ENCODE data around the gene SH2B2. TPM values are rescaled to one million over a fixed set of nuclear protein-coding genes. Genes with fewer than 3 reads are reported as not detected.

Gene SH2B2
- total RNA-seq (2021) (14.7 to 16.5 TPM (median 15.9 TPM) in 3 replicates), Bru-seq, nascent RNA (percentile 46 among the genes with signal in this experiment)
- long read RNA-seq, experiment 1, partial matches to known transcripts = 4 of 99 reads
- long read RNA-seq, experiment 1, other reads (novel, unspliced or antisense) = 95 of 99 reads
- long read RNA-seq, experiment 2, partial matches to known transcripts = 6 of 21 reads
- long read RNA-seq, experiment 2, other reads (novel, unspliced or antisense) = 15 of 21 reads
- long read RNA-seq, experiment 3 = 0 reads

GRCh38 chr7:102286237-102287110 is at the start of gene SH2B2:
TSS of gene SH2B2 (plus strand) at chr7:102286868. CDS start at chr7:102300551, 13,683 bp downstream.
- peaks cover 15% of the 10 kb centered on the region for H3K4me1 Mint-ChIP-seq
- H3K27ac Mint-ChIP-seq = no peak within 1 kb of the TSS
- H3K4me3 Mint-ChIP-seq = peak within 1 kb of the TSS; percentile 61
- TF ChIP-seq TP53 (CRISPR knock-in tag; IDR thresholded peaks at IDR 0.05) = 0 out of 2 replicates have a peak, but pooled peaks have one; percentile 17
- no peak for TF ChIP-seq NR3C1 (CRISPR knock-in tag; conservative IDR thresholded peaks at IDR 0.05; ENCODE audit: low read depth)
- no peak for TF ChIP-seq ZSCAN18 (CRISPR knock-in tag; IDR thresholded peaks at IDR 0.05)
- TF ChIP-seq GABPB1 (CRISPR knock-in tag; IDR thresholded peaks at IDR 0.05) = no peak
- no peak for TF ChIP-seq NFATC4 (CRISPR knock-in tag; IDR thresholded peaks at IDR 0.05)
- TF ChIP-seq KAT7 (CRISPR knock-in tag; IDR thresholded peaks at IDR 0.05; ENCODE audit: borderline replicate concordance) = peak; percentile 83; the same call in 1 of the 2 replicates
- TF ChIP-seq MAX (CRISPR knock-in tag; IDR thresholded peaks at IDR 0.05) = peak; percentile 83
- TF ChIP-seq ZBTB21 (CRISPR knock-in tag; IDR thresholded peaks at IDR 0.05; ENCODE audit: borderline replicate concordance) = peak; percentile 48; the same call in 1 of the 2 replicates
- no peak for TF ChIP-seq FOXP4 (CRISPR knock-in tag; IDR thresholded peaks at IDR 0.05)
- TF ChIP-seq ATF3 (CRISPR knock-in tag; conservative IDR thresholded peaks at IDR 0.05) = no peak
- ChIA-PET CTCF (interaction anchor here (0.9 to 2.8 kb wide), 6 partner anchors 9 to 77 kb away, joined by 3 to 13 read pairs (median 7); no protein-coding TSS in a partner anchor), POLR2A (no interaction called here)
- peak; percentile 41 for ATAC-seq
- H3K36me3 Mint-ChIP-seq = no peaks in the 10 kb centered on the region
- peak; percentile 51 for DNase-seq (ENCODE audit: low spot score)
- H3K27me3 Mint-ChIP-seq (ENCODE audit: low read depth) = peaks cover 10% of the 10 kb centered on the region
- H3K9me3 Mint-ChIP-seq = no peaks in the 10 kb centered on the region

- DNase-seq (ENCODE audit: low spot score) (no peak), ATAC-seq (no peak)
- Mint-ChIP-seq H3K4me3 (no peak overlapping the region), H3K27me3 (ENCODE audit: low read depth) (no peaks in the 10 kb centered on the region), H3K4me1 (no peaks in the 10 kb centered on the region), H3K9me3 (no peaks in the 10 kb centered on the region), H3K36me3 (peaks cover 30% of the 10 kb centered on the region), H3K27ac (no peak overlapping the region)
- ChIA-PET CTCF (interaction anchor here (0.6 to 1.2 kb wide), 3 partner anchors 10 to 86 kb away, joined by 3 to 5 read pairs (median 3); no protein-coding TSS in a partner anchor), POLR2A (no interaction called here)
- TF ChIP-seq SP1 (CRISPR knock-in tag; conservative IDR thresholded peaks at IDR 0.05) = no peak
- TF ChIP-seq SMAD4 (CRISPR knock-in tag; IDR thresholded peaks at IDR 0.05) = no peak
- TF ChIP-seq TEAD4 (CRISPR knock-in tag; IDR thresholded peaks at IDR 0.05) = no peak
- TF ChIP-seq PRDM15 (CRISPR knock-in tag; IDR thresholded peaks at IDR 0.05) = no peak
- TF ChIP-seq JAZF1 (CRISPR knock-in tag; IDR thresholded peaks at IDR 0.05) = no peak
- no peak for TF ChIP-seq STAT6 (CRISPR knock-in tag; conservative IDR thresholded peaks at IDR 0.05; ENCODE audit: low read depth)
- TF ChIP-seq NFE2L1 (CRISPR knock-in tag; IDR thresholded peaks at IDR 0.05) = no peak
- TF ChIP-seq RELA (CRISPR knock-in tag; IDR thresholded peaks at IDR 0.05; ENCODE audit: borderline replicate concordance) = no peak
Measured at GRCh38 chr7:102239206-102239820, 47.4 kb upstream of the SH2B2 start.
